ENCODE measurements around the gene ORM2.

DNA sequence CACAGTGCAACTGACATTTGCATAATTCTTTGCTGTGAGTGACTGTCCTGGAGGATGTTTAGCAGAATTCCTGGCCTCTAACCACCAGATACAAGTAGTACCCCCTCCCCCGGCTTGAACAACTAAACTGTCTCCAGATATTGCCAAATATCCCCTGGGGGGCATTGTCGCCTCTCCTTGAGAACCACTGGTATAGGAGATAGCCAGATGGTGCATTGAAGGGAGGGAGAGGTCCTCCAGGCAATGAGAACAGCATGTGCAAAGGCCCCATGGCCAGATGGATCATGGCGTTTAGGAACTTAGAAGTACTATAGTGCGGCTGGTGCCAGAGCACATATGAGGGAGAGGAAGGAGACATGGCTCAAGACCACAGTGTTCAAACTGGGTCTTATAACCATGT, 25.7 kb upstream of the ORM2 start:
- TF ChIP-seq CTCF (conservative IDR thresholded peaks at IDR 0.05; ENCODE audit: low read depth in 2 of 2) (no peak), POLR2AphosphoS5 (IDR thresholded peaks at IDR 0.05; ENCODE audit: low read depth) (no peak), EZH2 (IDR thresholded peaks at IDR 0.05; ENCODE audit: low read depth, unreplicated experiment) (no peak), EZH2phosphoT487 (IDR thresholded peaks at IDR 0.05; ENCODE audit: unreplicated experiment) (no peak), JUNB (IDR thresholded peaks at IDR 0.05; ENCODE audit: unreplicated experiment) (no peak), ZNF331 (CRISPR knock-in tag; IDR thresholded peaks at IDR 0.05; ENCODE audit: low read depth) (no peak), CREB1 (CRISPR knock-in tag; IDR thresholded peaks at IDR 0.05; ENCODE audit: low read depth) (no peak), ZNF114 (CRISPR knock-in tag; IDR thresholded peaks at IDR 0.05) (no peak), ETS1 (IDR thresholded peaks at IDR 0.05) (no peak), STAT1 (IDR thresholded peaks at IDR 0.05; ENCODE audit: unreplicated experiment) (no peak)
- TF ChIP-seq, protein P1, sequence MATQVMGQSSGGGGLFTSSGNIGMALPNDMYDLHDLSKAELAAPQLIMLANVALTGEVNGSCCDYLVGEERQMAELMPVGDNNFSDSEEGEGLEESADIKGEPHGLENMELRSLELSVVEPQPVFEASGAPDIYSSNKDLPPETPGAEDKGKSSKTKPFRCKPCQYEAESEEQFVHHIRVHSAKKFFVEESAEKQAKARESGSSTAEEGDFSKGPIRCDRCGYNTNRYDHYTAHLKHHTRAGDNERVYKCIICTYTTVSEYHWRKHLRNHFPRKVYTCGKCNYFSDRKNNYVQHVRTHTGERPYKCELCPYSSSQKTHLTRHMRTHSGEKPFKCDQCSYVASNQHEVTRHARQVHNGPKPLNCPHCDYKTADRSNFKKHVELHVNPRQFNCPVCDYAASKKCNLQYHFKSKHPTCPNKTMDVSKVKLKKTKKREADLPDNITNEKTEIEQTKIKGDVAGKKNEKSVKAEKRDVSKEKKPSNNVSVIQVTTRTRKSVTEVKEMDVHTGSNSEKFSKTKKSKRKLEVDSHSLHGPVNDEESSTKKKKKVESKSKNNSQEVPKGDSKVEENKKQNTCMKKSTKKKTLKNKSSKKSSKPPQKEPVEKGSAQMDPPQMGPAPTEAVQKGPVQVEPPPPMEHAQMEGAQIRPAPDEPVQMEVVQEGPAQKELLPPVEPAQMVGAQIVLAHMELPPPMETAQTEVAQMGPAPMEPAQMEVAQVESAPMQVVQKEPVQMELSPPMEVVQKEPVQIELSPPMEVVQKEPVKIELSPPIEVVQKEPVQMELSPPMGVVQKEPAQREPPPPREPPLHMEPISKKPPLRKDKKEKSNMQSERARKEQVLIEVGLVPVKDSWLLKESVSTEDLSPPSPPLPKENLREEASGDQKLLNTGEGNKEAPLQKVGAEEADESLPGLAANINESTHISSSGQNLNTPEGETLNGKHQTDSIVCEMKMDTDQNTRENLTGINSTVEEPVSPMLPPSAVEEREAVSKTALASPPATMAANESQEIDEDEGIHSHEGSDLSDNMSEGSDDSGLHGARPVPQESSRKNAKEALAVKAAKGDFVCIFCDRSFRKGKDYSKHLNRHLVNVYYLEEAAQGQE (IDR thresholded peaks at IDR 0.05; ENCODE audit: unreplicated experiment), result no peak
- TF ChIP-seq, protein P2, sequence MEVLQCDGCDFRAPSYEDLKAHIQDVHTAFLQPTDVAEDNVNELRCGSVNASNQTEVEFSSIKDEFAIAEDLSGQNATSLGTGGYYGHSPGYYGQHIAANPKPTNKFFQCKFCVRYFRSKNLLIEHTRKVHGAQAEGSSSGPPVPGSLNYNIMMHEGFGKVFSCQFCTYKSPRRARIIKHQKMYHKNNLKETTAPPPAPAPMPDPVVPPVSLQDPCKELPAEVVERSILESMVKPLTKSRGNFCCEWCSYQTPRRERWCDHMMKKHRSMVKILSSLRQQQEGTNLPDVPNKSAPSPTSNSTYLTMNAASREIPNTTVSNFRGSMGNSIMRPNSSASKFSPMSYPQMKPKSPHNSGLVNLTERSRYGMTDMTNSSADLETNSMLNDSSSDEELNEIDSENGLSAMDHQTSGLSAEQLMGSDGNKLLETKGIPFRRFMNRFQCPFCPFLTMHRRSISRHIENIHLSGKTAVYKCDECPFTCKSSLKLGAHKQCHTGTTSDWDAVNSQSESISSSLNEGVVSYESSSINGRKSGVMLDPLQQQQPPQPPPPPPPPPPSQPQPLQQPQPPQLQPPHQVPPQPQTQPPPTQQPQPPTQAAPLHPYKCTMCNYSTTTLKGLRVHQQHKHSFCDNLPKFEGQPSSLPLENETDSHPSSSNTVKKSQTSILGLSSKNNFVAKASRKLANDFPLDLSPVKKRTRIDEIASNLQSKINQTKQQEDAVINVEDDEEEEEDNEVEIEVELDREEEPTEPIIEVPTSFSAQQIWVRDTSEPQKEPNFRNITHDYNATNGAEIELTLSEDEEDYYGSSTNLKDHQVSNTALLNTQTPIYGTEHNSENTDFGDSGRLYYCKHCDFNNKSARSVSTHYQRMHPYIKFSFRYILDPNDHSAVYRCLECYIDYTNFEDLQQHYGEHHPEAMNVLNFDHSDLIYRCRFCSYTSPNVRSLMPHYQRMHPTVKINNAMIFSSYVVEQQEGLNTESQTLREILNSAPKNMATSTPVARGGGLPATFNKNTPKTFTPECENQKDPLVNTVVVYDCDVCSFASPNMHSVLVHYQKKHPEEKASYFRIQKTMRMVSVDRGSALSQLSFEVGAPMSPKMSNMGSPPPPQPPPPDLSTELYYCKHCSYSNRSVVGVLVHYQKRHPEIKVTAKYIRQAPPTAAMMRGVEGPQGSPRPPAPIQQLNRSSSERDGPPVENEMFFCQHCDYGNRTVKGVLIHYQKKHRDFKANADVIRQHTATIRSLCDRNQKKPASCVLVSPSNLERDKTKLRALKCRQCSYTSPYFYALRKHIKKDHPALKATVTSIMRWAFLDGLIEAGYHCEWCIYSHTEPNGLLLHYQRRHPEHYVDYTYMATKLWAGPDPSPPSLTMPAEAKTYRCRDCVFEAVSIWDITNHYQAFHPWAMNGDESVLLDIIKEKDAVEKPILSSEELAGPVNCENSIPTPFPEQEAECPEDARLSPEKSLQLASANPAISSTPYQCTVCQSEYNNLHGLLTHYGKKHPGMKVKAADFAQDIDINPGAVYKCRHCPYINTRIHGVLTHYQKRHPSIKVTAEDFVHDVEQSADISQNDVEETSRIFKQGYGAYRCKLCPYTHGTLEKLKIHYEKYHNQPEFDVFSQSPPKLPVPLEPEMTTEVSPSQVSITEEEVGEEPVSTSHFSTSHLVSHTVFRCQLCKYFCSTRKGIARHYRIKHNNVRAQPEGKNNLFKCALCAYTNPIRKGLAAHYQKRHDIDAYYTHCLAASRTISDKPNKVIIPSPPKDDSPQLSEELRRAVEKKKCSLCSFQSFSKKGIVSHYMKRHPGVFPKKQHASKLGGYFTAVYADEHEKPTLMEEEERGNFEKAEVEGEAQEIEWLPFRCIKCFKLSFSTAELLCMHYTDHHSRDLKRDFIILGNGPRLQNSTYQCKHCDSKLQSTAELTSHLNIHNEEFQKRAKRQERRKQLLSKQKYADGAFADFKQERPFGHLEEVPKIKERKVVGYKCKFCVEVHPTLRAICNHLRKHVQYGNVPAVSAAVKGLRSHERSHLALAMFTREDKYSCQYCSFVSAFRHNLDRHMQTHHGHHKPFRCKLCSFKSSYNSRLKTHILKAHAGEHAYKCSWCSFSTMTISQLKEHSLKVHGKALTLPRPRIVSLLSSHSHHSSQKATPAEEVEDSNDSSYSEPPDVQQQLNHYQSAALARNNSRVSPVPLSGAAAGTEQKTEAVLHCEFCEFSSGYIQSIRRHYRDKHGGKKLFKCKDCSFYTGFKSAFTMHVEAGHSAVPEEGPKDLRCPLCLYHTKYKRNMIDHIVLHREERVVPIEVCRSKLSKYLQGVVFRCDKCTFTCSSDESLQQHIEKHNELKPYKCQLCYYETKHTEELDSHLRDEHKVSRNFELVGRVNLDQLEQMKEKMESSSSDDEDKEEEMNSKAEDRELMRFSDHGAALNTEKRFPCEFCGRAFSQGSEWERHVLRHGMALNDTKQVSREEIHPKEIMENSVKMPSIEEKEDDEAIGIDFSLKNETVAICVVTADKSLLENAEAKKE (CRISPR knock-in tag; IDR thresholded peaks at IDR 0.05), result no peak
